SK-N-SH treated with all-trans-retinoic acid at 6 μM for 48 hours (cell line): ENCODE results near the gene AIF1L.

Experiments
- ATAC-seq: fragments of 200-7000 bp; cut with Tn5 transposase; 3 replicates; pipeline ENCODE4 v1.9.1; 2020; ENCODE audit warnings: mild to moderate bottlenecking, moderate library complexity
- ARNTL ChIP-seq: fragments of 450-650 bp; formaldehyde crosslinking; IDR thresholded peaks from 2 replicates; pipeline ENCODE4 v1.5.0; 2020; ENCODE audit warnings: low read depth, mild to moderate bottlenecking, moderate library complexity, borderline replicate concordance
- BACH2 ChIP-seq: fragments of 250-450 bp; sonication (Bioruptor Pico); IDR thresholded peaks from 2 replicates; pipeline ENCODE4 v1.9.0; 2021; ENCODE audit warnings: mild to moderate bottlenecking, borderline replicate concordance
- CREB5 ChIP-seq: fragments of 250-450 bp; sonication (Bioruptor Pico); IDR thresholded peaks from 2 replicates; pipeline ENCODE4 v1.5.1; 2020; ENCODE audit warnings: low read depth, mild to moderate bottlenecking, moderate library complexity
- CSDC2 ChIP-seq: fragments of 250-450 bp; sonication (Bioruptor Pico); IDR thresholded peaks from 2 replicates; pipeline ENCODE4 v1.5.0; 2020; ENCODE audit warnings: mild to moderate bottlenecking, moderate library complexity
- ESRRG ChIP-seq: fragments of 250-450 bp; sonication (Bioruptor Pico); IDR thresholded peaks from 2 replicates; pipeline ENCODE4 v1.6.1; 2021; ENCODE audit warnings: mild to moderate bottlenecking
- GLIS3 ChIP-seq: fragments of 250-450 bp; sonication (Bioruptor Pico); IDR thresholded peaks from 2 replicates; pipeline ENCODE4 v1.5.0; 2020; ENCODE audit warnings: mild to moderate bottlenecking, moderate library complexity
- OSR1 ChIP-seq: fragments of 250-450 bp; sonication (Bioruptor Pico); IDR thresholded peaks from 2 replicates; pipeline ENCODE4 v1.8.0; 2022; ENCODE audit warnings: moderate library complexity, mild to moderate bottlenecking, inconsistent platforms
- POU6F1 ChIP-seq: fragments of 250-450 bp; sonication (Bioruptor Pico); IDR thresholded peaks from 2 replicates; pipeline ENCODE4 v1.8.0; 2021; ENCODE audit warnings: low read depth, mild to moderate bottlenecking, moderate library complexity, borderline replicate concordance
- PPARA ChIP-seq: fragments of 250-450 bp; sonication (Bioruptor Pico); IDR thresholded peaks from 2 replicates; pipeline ENCODE4 v1.5.0; 2020; ENCODE audit warnings: mild to moderate bottlenecking, borderline replicate concordance
- RARB ChIP-seq: fragments of 250-450 bp; sonication (Bioruptor Pico); IDR thresholded peaks from 2 replicates; pipeline ENCODE4 v1.8.0; 2021; ENCODE audit warnings: mild to moderate bottlenecking, moderate library complexity
- SNAI2 ChIP-seq: fragments of 250-450 bp; sonication (Bioruptor Pico); IDR thresholded peaks from 2 replicates; pipeline ENCODE4 v1.5.0; 2020; ENCODE audit warnings: mild to moderate bottlenecking, moderate library complexity
- TCF4 ChIP-seq: fragments of 250-450 bp; sonication (Bioruptor Pico); IDR thresholded peaks from 2 replicates; pipeline ENCODE4 v1.8.0; 2021; ENCODE audit warnings: mild to moderate bottlenecking, moderate library complexity, borderline replicate concordance
- TOX ChIP-seq: fragments of 250-450 bp; sonication (Bioruptor Pico); IDR thresholded peaks from 2 replicates; pipeline ENCODE4 v1.8.0; 2021; ENCODE audit warnings: mild to moderate bottlenecking, moderate library complexity, borderline replicate concordance
- ZC3H10 ChIP-seq: fragments of 250-450 bp; sonication (Bioruptor Pico); IDR thresholded peaks from 2 replicates; pipeline ENCODE4 v1.5.1; 2021; ENCODE audit warnings: mild to moderate bottlenecking, moderate library complexity
- ZFP3 ChIP-seq: fragments of 250-450 bp; sonication (Bioruptor Pico); IDR thresholded peaks from 2 replicates; pipeline ENCODE4 v1.5.0; 2020; ENCODE audit warnings: mild to moderate bottlenecking, moderate library complexity
- ZFP30 ChIP-seq: fragments of 450-650 bp; formaldehyde crosslinking; IDR thresholded peaks from 2 replicates; pipeline ENCODE4 v1.5.0; 2022; ENCODE audit warnings: mild to moderate bottlenecking, moderate library complexity
- ZNF70 ChIP-seq: fragments of 450-650 bp; formaldehyde crosslinking; IDR thresholded peaks from 2 replicates; pipeline ENCODE4 v1.5.0; 2020; ENCODE audit warnings: mild to moderate bottlenecking, moderate library complexity
- ZNF8 ChIP-seq: fragments of 450-650 bp; formaldehyde crosslinking; IDR thresholded peaks from 2 replicates; pipeline ENCODE4 v1.5.0; 2020; ENCODE audit warnings: mild to moderate bottlenecking, moderate library complexity
- TF ChIP-seq, protein P1 (sequence below): fragments of 250-450 bp; sonication (Bioruptor Pico); IDR thresholded peaks from 2 replicates; pipeline ENCODE4 v1.5.1; 2021; ENCODE audit warnings: mild to moderate bottlenecking, moderate library complexity
- TF ChIP-seq, protein P2 (sequence below): fragments of 250-450 bp; sonication (Bioruptor Pico); IDR thresholded peaks from 2 replicates; pipeline ENCODE4 v1.5.0; 2020; ENCODE audit warnings: mild to moderate bottlenecking, moderate library complexity
- TF ChIP-seq, protein P3 (sequence below): fragments of 250-450 bp; sonication (Bioruptor Pico); IDR thresholded peaks from 2 replicates; pipeline ENCODE4 v1.8.0; 2020; ENCODE audit warnings: mild to moderate bottlenecking, moderate library complexity, borderline replicate concordance

Gene AIF1L

DNA sequence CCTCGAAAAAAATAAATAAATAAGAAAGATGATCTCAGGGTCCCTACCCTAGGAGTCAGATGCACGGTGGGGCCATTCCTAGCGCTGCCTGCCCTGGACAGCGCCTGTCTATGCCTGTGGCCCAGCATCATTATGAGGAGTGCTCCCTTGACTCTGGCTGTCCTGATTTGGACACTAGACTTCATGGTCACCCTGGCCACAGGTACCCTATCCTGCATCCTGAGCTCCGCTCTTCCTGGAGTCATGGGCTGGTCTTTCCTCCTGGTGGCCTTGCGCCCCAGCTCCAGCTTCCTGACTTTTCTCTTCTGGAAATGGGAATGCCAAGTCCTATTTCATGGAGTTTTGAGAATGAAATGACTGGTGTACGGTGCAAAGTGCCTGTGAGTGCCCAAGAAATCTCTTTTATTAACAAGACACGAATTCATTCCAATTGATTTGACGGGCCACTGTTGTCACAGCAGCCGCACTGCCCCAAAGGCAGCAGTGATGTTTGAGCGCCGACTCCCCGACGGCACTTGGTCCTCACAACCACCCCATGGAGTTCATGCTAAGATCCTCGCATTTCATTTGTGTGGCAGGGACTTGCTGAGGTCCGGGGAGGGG lies 564 bp upstream of the AIF1L start:
- no peak for ATAC-seq
- no peak for TF ChIP-seq ZFP30 (CRISPR knock-in tag)
- TF ChIP-seq, protein P1, sequence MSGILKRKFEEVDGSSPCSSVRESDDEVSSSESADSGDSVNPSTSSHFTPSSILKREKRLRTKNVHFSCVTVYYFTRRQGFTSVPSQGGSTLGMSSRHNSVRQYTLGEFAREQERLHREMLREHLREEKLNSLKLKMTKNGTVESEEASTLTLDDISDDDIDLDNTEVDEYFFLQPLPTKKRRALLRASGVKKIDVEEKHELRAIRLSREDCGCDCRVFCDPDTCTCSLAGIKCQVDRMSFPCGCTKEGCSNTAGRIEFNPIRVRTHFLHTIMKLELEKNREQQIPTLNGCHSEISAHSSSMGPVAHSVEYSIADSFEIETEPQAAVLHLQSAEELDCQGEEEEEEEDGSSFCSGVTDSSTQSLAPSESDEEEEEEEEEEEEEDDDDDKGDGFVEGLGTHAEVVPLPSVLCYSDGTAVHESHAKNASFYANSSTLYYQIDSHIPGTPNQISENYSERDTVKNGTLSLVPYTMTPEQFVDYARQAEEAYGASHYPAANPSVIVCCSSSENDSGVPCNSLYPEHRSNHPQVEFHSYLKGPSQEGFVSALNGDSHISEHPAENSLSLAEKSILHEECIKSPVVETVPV (CRISPR knock-in tag) = no peak
- no peak for TF ChIP-seq SNAI2 (CRISPR knock-in tag)
- TF ChIP-seq GLIS3 (CRISPR knock-in tag) = no peak
- TF ChIP-seq, protein P2, sequence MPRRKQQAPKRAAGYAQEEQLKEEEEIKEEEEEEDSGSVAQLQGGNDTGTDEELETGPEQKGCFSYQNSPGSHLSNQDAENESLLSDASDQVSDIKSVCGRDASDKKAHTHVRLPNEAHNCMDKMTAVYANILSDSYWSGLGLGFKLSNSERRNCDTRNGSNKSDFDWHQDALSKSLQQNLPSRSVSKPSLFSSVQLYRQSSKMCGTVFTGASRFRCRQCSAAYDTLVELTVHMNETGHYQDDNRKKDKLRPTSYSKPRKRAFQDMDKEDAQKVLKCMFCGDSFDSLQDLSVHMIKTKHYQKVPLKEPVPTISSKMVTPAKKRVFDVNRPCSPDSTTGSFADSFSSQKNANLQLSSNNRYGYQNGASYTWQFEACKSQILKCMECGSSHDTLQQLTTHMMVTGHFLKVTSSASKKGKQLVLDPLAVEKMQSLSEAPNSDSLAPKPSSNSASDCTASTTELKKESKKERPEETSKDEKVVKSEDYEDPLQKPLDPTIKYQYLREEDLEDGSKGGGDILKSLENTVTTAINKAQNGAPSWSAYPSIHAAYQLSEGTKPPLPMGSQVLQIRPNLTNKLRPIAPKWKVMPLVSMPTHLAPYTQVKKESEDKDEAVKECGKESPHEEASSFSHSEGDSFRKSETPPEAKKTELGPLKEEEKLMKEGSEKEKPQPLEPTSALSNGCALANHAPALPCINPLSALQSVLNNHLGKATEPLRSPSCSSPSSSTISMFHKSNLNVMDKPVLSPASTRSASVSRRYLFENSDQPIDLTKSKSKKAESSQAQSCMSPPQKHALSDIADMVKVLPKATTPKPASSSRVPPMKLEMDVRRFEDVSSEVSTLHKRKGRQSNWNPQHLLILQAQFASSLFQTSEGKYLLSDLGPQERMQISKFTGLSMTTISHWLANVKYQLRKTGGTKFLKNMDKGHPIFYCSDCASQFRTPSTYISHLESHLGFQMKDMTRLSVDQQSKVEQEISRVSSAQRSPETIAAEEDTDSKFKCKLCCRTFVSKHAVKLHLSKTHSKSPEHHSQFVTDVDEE (CRISPR knock-in tag) = no peak
- no peak for TF ChIP-seq ESRRG (CRISPR knock-in tag)
- TF ChIP-seq OSR1 (CRISPR knock-in tag) = no peak
- no peak for TF ChIP-seq RARB (CRISPR knock-in tag)
- no peak for TF ChIP-seq TCF4
- TF ChIP-seq ZC3H10 (CRISPR knock-in tag) = no peak
- TF ChIP-seq CSDC2 (CRISPR knock-in tag) = no peak
- no peak for TF ChIP-seq ZNF70
- no peak for TF ChIP-seq ARNTL
- TF ChIP-seq POU6F1 (CRISPR knock-in tag) = no peak
- TF ChIP-seq CREB5 (CRISPR knock-in tag) = no peak
- TF ChIP-seq, protein P3, sequence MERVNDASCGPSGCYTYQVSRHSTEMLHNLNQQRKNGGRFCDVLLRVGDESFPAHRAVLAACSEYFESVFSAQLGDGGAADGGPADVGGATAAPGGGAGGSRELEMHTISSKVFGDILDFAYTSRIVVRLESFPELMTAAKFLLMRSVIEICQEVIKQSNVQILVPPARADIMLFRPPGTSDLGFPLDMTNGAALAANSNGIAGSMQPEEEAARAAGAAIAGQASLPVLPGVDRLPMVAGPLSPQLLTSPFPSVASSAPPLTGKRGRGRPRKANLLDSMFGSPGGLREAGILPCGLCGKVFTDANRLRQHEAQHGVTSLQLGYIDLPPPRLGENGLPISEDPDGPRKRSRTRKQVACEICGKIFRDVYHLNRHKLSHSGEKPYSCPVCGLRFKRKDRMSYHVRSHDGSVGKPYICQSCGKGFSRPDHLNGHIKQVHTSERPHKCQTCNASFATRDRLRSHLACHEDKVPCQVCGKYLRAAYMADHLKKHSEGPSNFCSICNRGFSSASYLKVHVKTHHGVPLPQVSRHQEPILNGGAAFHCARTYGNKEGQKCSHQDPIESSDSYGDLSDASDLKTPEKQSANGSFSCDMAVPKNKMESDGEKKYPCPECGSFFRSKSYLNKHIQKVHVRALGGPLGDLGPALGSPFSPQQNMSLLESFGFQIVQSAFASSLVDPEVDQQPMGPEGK (CRISPR knock-in tag) = no peak
- no peak for TF ChIP-seq BACH2 (CRISPR knock-in tag)
- no peak for TF ChIP-seq ZNF8 (CRISPR knock-in tag)
- no peak for TF ChIP-seq PPARA (CRISPR knock-in tag)
- no peak for TF ChIP-seq TOX (CRISPR knock-in tag)

GRCh38 chr9:131097126-131097947 lies 1.0 kb downstream of the AIF1L start:
- TF ChIP-seq CSDC2 (CRISPR knock-in tag) (no peak), ZNF8 (CRISPR knock-in tag) (no peak), SNAI2 (CRISPR knock-in tag) (no peak), ZFP3 (no peak), ARNTL (no peak), TOX (CRISPR knock-in tag) (no peak)
- TF ChIP-seq, all 23 proteins: peak for 0
- no peak; the same call in 2 of the 3 replicates for ATAC-seq

DNA sequence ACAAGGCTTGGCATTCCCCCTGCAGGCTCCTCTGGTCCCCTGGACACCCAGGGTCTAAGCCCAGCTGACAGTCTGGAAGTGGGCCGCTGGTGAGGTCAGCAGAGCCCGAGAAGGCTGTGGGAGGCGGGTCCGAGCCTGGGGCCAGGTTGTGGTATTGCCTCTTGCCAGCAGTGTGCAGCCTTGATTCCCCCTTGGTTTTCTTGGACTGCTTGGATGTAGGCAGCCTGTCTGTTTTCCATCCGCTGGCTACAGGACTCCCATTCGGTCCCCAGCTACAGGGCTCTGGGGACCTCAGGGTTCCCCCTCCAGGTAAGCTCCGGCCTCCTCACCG lies 1.6 kb downstream of the AIF1L start:
- no peak for ATAC-seq
- TF ChIP-seq ZNF70 = no peak
- TF ChIP-seq TCF4 = no peak
